Neural progenitor cell (in vitro differentiated cells): ENCODE results near the gene EMILIN3.

Experiments used
- CTCF ChIP-seq: fragments of 200-600 bp; sonication (generic); IDR thresholded peaks from 2 replicates; pipeline ENCODE4 v1.5.1; 2017; ENCODE audit warnings: antibody characterized with exemption, mild to moderate bottlenecking
- EZH2phosphoT487 ChIP-seq: fragments of 200-600 bp; sonication (generic); IDR thresholded peaks from 2 replicates; pipeline ENCODE4 v1.6.1; 2017; ENCODE audit warnings: antibody characterized with exemption

DNA sequence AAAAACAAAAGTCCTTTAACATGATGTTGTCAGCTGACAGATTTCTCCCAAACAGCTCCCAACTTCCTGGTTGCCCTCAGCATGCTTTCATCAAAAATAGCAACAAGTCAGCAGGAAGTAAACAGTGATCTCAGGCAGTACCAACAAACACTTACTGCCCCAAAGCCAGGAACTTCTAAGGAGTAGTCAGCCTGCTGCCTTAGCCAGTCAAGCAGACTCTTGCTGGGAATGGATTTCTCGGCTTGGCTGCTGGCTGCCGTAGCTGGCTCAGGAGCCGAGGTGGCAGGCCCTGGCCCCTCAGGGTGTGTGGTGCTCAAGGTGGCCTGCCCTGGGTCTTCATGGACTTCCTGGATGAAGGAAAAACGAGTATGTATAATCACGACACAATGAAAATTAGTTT, 46.6 kb upstream of the EMILIN3 start:
- TF ChIP-seq CTCF (no peak), EZH2phosphoT487 (no peak)
